Thyroid gland (tissue), 4 donors: ENCODE measurements around the gene PCIF1. TPM values are rescaled to one million over a fixed set of nuclear protein-coding genes. Genes with fewer than 3 reads are reported as not detected.

Experiments used
- DNase-seq, 2 donors: peaks; one replicate each; pipeline ENCODE4 v3.0.0-alpha.2; 2019
- H3K27ac ChIP-seq, 3 donors: fragments of 200-600 bp; sonication (generic); 1 replicate in 2 of 3; 2 replicates in 1 of 3; pipeline ENCODE4 v1.5.1; 2016 to 2019; ENCODE audit warnings: mild to moderate bottlenecking in 1 of 3, moderate library complexity in 1 of 3
- H3K27me3 ChIP-seq: fragments of 200-600 bp; sonication (generic); one replicate; pipeline ENCODE4 v1.5.1; 2019
- H3K36me3 ChIP-seq, 2 donors: fragments of 200-600 bp; sonication (generic); one replicate each; pipeline ENCODE4 v1.5.1; 2016 to 2019
- H3K4me1 ChIP-seq, 2 donors: fragments of 200-600 bp; sonication (generic); one replicate each; pipeline ENCODE4 v1.5.1; 2017 to 2019
- H3K4me3 ChIP-seq, 3 donors: fragments of 200-600 bp; sonication (generic); replicated peaks in 1 of 3; 1 replicate in 2 of 3; 2 replicates in 1 of 3; pipeline ENCODE4 v1.5.1; 2016; ENCODE audit warnings: mild to moderate bottlenecking in 1 of 3
- H3K9me3 ChIP-seq: fragments of 200-600 bp; sonication (generic); one replicate; pipeline ENCODE4 v1.5.1; 2017
- CTCF ChIP-seq, 6 experiments: fragments of 200-600 bp in 3 of 6; fragments of 450-650 bp in 3 of 6; sonication (generic) in 3 of 6; IDR thresholded peaks; one replicate each; pipeline ENCODE4 v1.5.1; 2016 to 2019; ENCODE audit warnings: antibody characterized with exemption in 6 of 6, mild to moderate bottlenecking in 2 of 6, inconsistent platforms in 1 of 6, moderate library complexity in 1 of 6
- POLR2A ChIP-seq, 2 donors: fragments of 450-650 bp; IDR thresholded peaks; one replicate each; pipeline ENCODE4 v1.6.1; 2017; ENCODE audit warnings: antibody characterized with exemption in 2 of 2, mild to moderate bottlenecking in 2 of 2, moderate library complexity in 1 of 2
- WGBS, 2 donors: methylation state at CpG; one replicate each; pipeline ENCODE4 v1.1.5; 2017; 5-methylcytosine and 5-hydroxymethylcytosine counted together
- intact Hi-C: fragments of 100-400 bp; cut with DNase I; formaldehyde crosslinking; loops from one replicate; pipeline ENCODE4 v1.15.1; 2023
- total RNA-seq, 4 donors: library from RNA; depleted of rRNA; stranded (reverse); fragments of >200 nt; gene quantifications; one replicate each; pipeline ENCODE4 v1.2.3, GENCODE V29; 2016

The PCIF1 gene
- total RNA-seq, 4 donors from 2014 or later: 28.1 to 63.6 (median 49.1) TPM

GRCh38 chr20:45905505-45906079 is 28.9 kb upstream of the PCIF1 start:
- Histone ChIP-seq H3K4me3 (no peak overlapping the region), H3K36me3 (peaks cover 0 to 4% of the 10 kb centered on the region in 2 donors), H3K9me3 (no peaks in the 10 kb centered on the region), H3K4me1 (no peaks in the 10 kb centered on the region), H3K27me3 (no peaks in the 10 kb centered on the region), H3K27ac (no peak overlapping the region)
- DNase-seq: no peak
- intact Hi-C loops: no loop called here
- no peak for TF ChIP-seq CTCF (IDR thresholded peaks at IDR 0.05)
- no peak for TF ChIP-seq POLR2A (IDR thresholded peaks at IDR 0.05)
- WGBS, 2 donors: 90% methylated on average over 8 of the region's 8 CpGs

- no peaks in the 10 kb centered on the region for H3K27me3 ChIP-seq
- peaks cover 8 to 15% of the 10 kb centered on the region in 2 donors for H3K4me1 ChIP-seq
- TF ChIP-seq POLR2A (IDR thresholded peaks at IDR 0.05) (no peak), CTCF (IDR thresholded peaks at IDR 0.05) (no peak)
- no peak overlapping the region for H3K27ac ChIP-seq
- H3K9me3 ChIP-seq: no peaks in the 10 kb centered on the region
- intact Hi-C loops: no loop called here
- no peaks in the 10 kb centered on the region for H3K36me3 ChIP-seq
- DNase-seq: no peak
- H3K4me3 ChIP-seq: no peak overlapping the region
- 89 to 96% methylated on average over 17 of the region's 17 CpGs for whole genome bisulfite sequencing, 2 donors
These were observed 27.1 kb upstream of the PCIF1 start for GRCh38 chr20:45907219-45907948.

GRCh38 chr20:45908084-45908483 is 26.4 kb upstream of the PCIF1 start:
- 94 to 97% methylated on average over 2 of the region's 2 CpGs for WGBS, 2 donors

GRCh38 chr20:45909336-45909808 is 25.1 kb upstream of the PCIF1 start:
- 89 to 92% methylated on average over 12 of the region's 12 CpGs for WGBS, 2 donors
- Histone ChIP-seq H3K27ac (no peak overlapping the region), H3K36me3 (no peaks in the 10 kb centered on the region), H3K4me3 (no peak overlapping the region), H3K9me3 (no peaks in the 10 kb centered on the region), H3K27me3 (no peaks in the 10 kb centered on the region), H3K4me1 (peaks cover 8 to 22% of the 10 kb centered on the region in 2 donors)
- intact Hi-C loops: no loop called here
- TF ChIP-seq POLR2A (IDR thresholded peaks at IDR 0.05) (no peak), CTCF (IDR thresholded peaks at IDR 0.05) (no peak)
- DNase-seq: no peak

More at GRCh38 chr20:45908084-45908483, 26.4 kb upstream of the PCIF1 start:
- Histone ChIP-seq H3K4me1 (peaks cover 8 to 22% of the 10 kb centered on the region in 2 donors), H3K9me3 (no peaks in the 10 kb centered on the region), H3K27ac (no peak overlapping the region), H3K4me3 (no peak overlapping the region), H3K27me3 (no peaks in the 10 kb centered on the region), H3K36me3 (no peaks in the 10 kb centered on the region)
- TF ChIP-seq CTCF (IDR thresholded peaks at IDR 0.05) (no peak), POLR2A (IDR thresholded peaks at IDR 0.05) (no peak)
- intact Hi-C loops: no loop called here
- no peak for DNase-seq
